HEK293 (cell line): ENCODE data around the gene HOXC10.

ENCODE experiments used
- CTCF ChIP-seq: fragments of 450-650 bp; formaldehyde crosslinking; IDR thresholded peaks from 2 replicates; pipeline ENCODE4 v1.5.1; 2016; ENCODE audit warnings: missing biosample characterization, missing genetic modification characterization
- KLF16 ChIP-seq: fragments of 450-650 bp; formaldehyde crosslinking; IDR thresholded peaks from 2 replicates; pipeline ENCODE4 v1.5.1; 2017; ENCODE audit warnings: missing biosample characterization, missing genetic modification characterization
- TCF7L2 ChIP-seq: IDR thresholded peaks from 2 replicates; pipeline ENCODE4 v1.6.1; 2011; ENCODE audit warnings: low read depth, mild to moderate bottlenecking, inconsistent platforms, low read length, moderate library complexity, borderline replicate concordance
- ZBTB7A ChIP-seq: fragments of 450-650 bp; formaldehyde crosslinking; IDR thresholded peaks from 2 replicates; pipeline ENCODE4 v1.5.1; 2016; ENCODE audit warnings: low read depth, missing biosample characterization, missing genetic modification characterization
- ZIC2 ChIP-seq: fragments of 450-650 bp; formaldehyde crosslinking; IDR thresholded peaks from 2 replicates; pipeline ENCODE4 v1.5.1; 2016; ENCODE audit warnings: missing biosample characterization, missing genetic modification characterization
- ZNF138 ChIP-seq: fragments of 450-650 bp; formaldehyde crosslinking; IDR thresholded peaks from 2 replicates; pipeline ENCODE4 v1.5.1; 2016; ENCODE audit warnings: missing biosample characterization, missing genetic modification characterization, borderline replicate concordance
- ZNF146 ChIP-seq: fragments of 450-650 bp; formaldehyde crosslinking; IDR thresholded peaks from 2 replicates; pipeline ENCODE4 v1.5.1; 2016; ENCODE audit warnings: missing biosample characterization, missing genetic modification characterization
- ZNF292 ChIP-seq: fragments of 450-650 bp; formaldehyde crosslinking; IDR thresholded peaks from 2 replicates; pipeline ENCODE4 v1.5.1; 2016; ENCODE audit warnings: low read depth, missing biosample characterization, missing genetic modification characterization, borderline replicate concordance
- ZNF488 ChIP-seq: fragments of 450-650 bp; formaldehyde crosslinking; IDR thresholded peaks from 2 replicates; pipeline ENCODE4 v1.5.1; 2016; ENCODE audit warnings: missing biosample characterization, missing genetic modification characterization
- ZNF549 ChIP-seq: fragments of 450-650 bp; IDR thresholded peaks from 2 replicates; pipeline ENCODE4 v1.5.1; 2018; ENCODE audit warnings: missing biosample characterization, missing genetic modification characterization, mild to moderate bottlenecking, inconsistent platforms, moderate library complexity
- ZNF561 ChIP-seq: fragments of 450-650 bp; IDR thresholded peaks from 2 replicates; pipeline ENCODE4 v1.5.1; 2018; ENCODE audit warnings: missing biosample characterization, missing genetic modification characterization, borderline replicate concordance
- ZSCAN5A ChIP-seq: fragments of 450-650 bp; formaldehyde crosslinking; IDR thresholded peaks from 2 replicates; pipeline ENCODE4 v1.5.1; 2016; ENCODE audit warnings: missing biosample characterization, missing genetic modification characterization

GRCh38 chr12:53989227-53990113 lies 4.5 kb downstream of the HOXC10 start:
- TF ChIP-seq ZNF561: no peak; the same call in 1 of the 2 replicates
- TF ChIP-seq CTCF (tag by site-specific recombination): peak; percentile 66; the same call in 1 of the 2 replicates
- no peak for TF ChIP-seq ZNF138 (tag by site-specific recombination)
- no peak for TF ChIP-seq ZNF292 (tag by site-specific recombination)
- no peak for TF ChIP-seq TCF7L2
- no peak for TF ChIP-seq ZNF549 (tag by site-specific recombination)
- no peak for TF ChIP-seq ZNF146 (tag by site-specific recombination)
- TF ChIP-seq ZNF488 (tag by site-specific recombination): no peak
- no peak for TF ChIP-seq ZBTB7A (tag by site-specific recombination)
- TF ChIP-seq ZSCAN5A: no peak
- TF ChIP-seq KLF16 (tag by site-specific recombination): no peak
- no peak for TF ChIP-seq ZIC2 (tag by site-specific recombination)
